Mammary epithelial cell (primary cell): ENCODE measurements around the gene EHMT1.

ENCODE experiments used
- CTCF ChIP-seq, 2 donors: IDR thresholded peaks in 1 of 2; conservative IDR thresholded peaks in 1 of 2; 2 replicates each; pipeline ENCODE4 v1.5.1; 2011 to 2012; ENCODE audit warnings: inconsistent platforms in 2 of 2, low read length in 2 of 2, mild to moderate bottlenecking in 2 of 2, control low read depth in 1 of 2, low read depth in 1 of 2; ENCODE audit not compliant: insufficient read depth in 1 of 2; ENCODE audit errors: extremely low read depth in 1 of 2
- EZH2 ChIP-seq: IDR thresholded peaks from 2 replicates; pipeline ENCODE4 v1.6.1; 2012; ENCODE audit warnings: low read length, inconsistent platforms, borderline replicate concordance

GRCh38 chr9:137876269-137876668 is 257.5 kb downstream of the EHMT1 start:
- TF ChIP-seq CTCF (conservative IDR thresholded peaks at IDR 0.05 in 1 of 2, IDR thresholded peaks at IDR 0.05 in 1 of 2; ENCODE audit: extremely low read depth in 1 of 2, insufficient read depth in 1 of 2, low read depth in 1 of 2, low read length in 2 of 2) (no peak), EZH2 (no peak)
